ENCODE data around the gene PLEKHA7.

Gene PLEKHA7

DNA sequence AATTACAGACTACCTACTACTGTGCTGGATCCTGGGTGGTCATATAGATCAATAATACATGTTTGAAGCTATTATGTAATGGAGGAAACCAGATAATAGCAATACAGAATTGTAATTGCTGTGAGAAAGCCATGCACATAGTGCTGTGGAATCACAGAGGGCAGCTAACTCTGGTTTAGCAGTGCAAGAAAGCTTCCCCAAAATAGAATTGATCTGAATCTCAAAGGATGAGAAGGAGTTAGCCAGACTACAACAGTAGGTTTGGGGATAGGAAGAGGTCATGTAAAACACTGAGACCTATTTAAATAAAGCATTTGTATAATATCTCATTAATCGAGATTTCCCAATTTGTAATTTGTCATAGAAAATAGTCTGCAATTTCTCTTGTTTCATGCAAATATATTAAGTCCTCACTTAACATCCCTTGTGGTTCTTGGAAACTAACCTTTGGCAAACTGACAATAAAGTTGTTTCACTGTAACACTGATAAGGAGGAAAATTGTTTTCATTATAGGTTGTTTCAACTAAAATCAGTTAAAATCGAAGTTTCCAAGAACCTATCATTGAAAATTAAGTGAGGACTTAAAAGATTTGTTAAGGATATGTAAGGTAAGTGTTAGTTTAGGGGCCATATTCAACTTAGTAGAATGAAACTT is 268.1 kb downstream of the PLEKHA7 start:
- TF ChIP-seq, protein P1, sequence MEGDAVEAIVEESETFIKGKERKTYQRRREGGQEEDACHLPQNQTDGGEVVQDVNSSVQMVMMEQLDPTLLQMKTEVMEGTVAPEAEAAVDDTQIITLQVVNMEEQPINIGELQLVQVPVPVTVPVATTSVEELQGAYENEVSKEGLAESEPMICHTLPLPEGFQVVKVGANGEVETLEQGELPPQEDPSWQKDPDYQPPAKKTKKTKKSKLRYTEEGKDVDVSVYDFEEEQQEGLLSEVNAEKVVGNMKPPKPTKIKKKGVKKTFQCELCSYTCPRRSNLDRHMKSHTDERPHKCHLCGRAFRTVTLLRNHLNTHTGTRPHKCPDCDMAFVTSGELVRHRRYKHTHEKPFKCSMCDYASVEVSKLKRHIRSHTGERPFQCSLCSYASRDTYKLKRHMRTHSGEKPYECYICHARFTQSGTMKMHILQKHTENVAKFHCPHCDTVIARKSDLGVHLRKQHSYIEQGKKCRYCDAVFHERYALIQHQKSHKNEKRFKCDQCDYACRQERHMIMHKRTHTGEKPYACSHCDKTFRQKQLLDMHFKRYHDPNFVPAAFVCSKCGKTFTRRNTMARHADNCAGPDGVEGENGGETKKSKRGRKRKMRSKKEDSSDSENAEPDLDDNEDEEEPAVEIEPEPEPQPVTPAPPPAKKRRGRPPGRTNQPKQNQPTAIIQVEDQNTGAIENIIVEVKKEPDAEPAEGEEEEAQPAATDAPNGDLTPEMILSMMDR (conservative IDR thresholded peaks at IDR 0.05): no peak
- TF ChIP-seq ZFX (IDR thresholded peaks at IDR 0.05): no peak
- H3K27ac ChIP-seq: no peak overlapping the region

DNA sequence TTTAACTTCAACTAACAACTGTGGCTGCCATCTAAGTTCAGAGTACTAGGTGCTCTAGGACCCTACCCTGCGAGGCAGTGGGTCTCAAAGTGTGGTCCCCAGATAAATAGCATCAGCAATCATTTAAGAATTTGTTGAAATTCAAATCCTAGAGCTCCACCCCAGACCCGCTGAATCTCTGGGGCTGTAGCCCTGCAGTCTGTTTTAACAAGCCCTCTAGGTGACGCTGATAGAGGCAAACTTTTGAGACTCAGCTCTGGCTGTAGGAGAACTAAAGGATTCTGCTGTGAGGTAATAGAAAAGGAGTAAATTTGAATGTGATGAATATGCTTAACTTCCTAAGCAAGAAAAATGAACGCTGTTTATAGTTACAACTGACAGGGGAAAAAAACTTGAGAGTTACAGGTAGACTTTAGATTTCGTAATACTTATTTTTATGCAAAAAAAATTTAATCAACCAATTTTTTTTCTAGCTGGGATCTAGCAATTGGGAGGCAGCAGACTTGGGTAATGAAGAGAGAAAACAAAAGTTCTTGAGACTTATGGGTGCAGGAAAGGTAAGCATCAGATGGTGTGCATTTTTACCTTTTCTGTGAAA is 270.0 kb downstream of the PLEKHA7 start:
- TF ChIP-seq, protein P1 (conservative IDR thresholded peaks at IDR 0.05): no peak
- TF ChIP-seq ZFX (IDR thresholded peaks at IDR 0.05): no peak
- no peak overlapping the region for H3K27ac ChIP-seq

DNA sequence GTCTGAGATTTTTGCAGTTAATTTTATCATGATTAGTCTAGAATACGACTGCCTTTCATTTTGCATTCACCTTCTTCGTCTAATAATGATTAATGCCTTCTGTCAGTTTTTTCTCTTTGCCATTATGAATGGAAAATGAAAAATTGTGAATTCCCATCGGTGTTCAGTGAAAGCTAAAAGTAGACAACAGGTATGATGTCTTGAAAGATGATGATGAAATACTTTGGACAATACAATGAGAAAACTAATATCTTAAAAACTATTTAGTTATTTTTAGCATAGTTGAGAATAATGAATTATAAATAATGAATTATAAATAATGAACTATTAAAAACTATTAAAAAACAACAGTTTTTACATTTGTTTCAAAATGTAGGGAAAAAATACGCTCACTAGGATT is 270.7 kb downstream of the PLEKHA7 start:
- H3K27ac ChIP-seq: no peak overlapping the region
- no peak for TF ChIP-seq ZFX (IDR thresholded peaks at IDR 0.05)
- TF ChIP-seq, protein P1 (conservative IDR thresholded peaks at IDR 0.05): no peak

DNA sequence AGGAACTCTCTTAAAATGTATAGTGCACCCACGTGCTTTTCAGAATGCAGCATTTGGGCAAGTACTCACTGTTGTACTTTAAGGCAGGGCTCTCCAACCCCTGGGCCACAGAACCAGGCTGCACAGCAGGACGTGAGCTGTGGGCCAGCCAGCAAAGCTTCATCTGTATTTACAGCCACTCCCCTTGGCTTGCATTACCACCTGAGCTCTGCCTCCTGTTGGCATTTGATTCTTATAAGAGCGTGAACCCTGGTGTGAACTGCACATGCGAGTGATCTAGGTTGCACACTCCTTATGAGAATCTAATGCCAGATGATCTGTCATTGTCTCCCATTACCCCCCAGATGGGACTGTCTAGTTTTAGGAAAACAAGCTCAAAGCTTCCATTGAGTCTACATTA is 272.7 kb downstream of the PLEKHA7 start:
- TF ChIP-seq, protein P1 (conservative IDR thresholded peaks at IDR 0.05): no peak
- no peak for TF ChIP-seq ZFX (IDR thresholded peaks at IDR 0.05)
- H3K27ac ChIP-seq: no peak overlapping the region

DNA sequence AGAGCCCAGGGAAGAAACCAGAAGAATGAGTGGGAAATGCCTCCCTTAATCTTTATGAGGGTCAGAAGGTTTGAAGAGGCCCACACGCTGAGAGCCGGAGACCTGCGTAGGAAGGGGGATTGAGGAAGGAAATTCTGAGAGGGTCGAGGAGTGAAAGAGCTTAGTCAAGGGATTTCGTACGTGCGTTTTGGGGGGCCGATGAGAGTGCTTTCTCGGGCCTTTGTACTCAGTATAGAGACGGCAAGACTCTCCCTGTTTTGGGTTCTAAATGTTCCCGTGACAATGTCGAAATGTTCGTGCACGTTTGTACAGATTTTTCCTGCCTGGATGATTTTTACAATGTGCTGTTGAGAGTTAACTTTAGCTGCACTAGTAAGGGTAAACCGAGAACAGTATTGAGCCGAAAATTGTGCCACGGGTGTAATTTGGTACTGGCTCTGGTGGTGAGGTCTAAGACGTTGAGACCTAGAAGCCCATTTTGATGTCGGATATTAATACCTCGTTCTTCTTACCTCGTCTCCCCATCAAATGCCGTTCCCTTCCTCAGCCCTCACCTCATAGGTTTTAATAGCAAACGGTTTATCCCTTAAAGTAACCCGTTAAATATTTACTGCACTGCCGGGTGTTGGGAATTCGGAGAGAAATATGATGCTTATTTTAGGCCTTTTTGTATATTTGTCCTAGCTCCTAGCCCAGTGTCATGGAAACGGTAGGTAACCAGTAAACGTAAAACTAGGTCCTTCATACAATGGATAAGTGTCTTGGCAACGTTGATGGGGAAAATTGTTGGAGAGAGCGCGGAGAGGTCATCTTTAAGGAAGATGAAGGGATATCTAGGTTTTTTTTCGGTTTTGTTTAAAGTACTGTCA is 275.0 kb downstream of the PLEKHA7 start:
- TF ChIP-seq ZFX (IDR thresholded peaks at IDR 0.05): peak; percentile 93
- TF ChIP-seq, protein P1 (conservative IDR thresholded peaks at IDR 0.05): no peak
- H3K27ac ChIP-seq: peak overlapping the region; percentile 94

DNA sequence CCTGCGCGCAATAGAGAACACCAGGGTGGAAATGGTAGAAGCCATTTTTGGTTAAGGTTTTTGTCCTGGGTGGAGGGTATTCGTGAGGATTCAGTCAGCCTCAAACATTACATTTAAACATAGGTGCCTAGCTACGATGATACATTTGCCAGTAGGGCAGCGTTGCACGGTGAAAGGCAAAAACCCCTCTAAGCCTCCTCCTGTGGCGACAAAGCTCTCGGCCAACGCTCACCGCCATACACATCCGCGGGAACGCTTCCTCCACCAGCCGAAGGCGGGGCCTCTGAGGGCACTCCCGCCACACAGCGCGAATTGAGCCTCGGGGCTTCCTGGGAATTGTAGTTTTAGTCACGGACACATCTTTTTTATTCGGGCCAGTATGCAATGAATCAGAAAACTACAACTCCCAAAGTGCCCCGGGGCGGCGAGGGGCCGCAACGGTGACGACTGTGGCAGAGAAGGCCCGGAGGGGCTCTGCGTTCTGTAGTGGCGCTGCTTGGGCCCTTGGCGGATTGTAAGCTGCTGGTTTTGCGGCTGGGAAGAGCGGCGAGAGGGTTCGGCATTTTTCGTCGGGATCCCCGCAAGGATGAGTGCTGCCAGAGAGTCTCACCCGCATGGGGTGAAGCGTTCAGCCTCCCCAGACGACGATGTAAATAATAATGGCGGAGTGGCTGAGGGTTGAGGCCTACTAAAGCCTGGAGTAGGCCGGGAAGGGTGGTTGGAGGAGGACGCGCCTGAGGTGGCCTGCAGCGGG is 275.8 kb downstream of the PLEKHA7 start, which contains the start of gene C11orf58:
Gene C11orf58 (plus strand): TSS at position 455 of the 754 bp plus-strand sequence. CDS start 132 bp downstream, at position 587.
- peak; percentile 99 for TF ChIP-seq ZFX (IDR thresholded peaks at IDR 0.05)
- TF ChIP-seq, protein P1 (conservative IDR thresholded peaks at IDR 0.05): no peak
- H3K27ac ChIP-seq: peak within 1 kb of the TSS; percentile 94
